SK-N-SH (cell line): Measurements from ENCODE around the gene LIN52. TPM values are rescaled to one million over a fixed set of nuclear protein-coding genes. Genes with fewer than 3 reads are reported as not detected.

ENCODE experiments used
- CTCF ChIA-PET: fragments of 300-600, 350-600 bp; formaldehyde crosslinking; extraction: SDS; loops from one replicate; lab custom pipeline; 2021; lab: Yijun Ruan, JAX
- POLR2A ChIA-PET: fragments of 350-600 bp; sonication (Branson Sonifier 250); formaldehyde crosslinking; extraction: SDS; loops from one replicate; lab custom pipeline; 2020; ENCODE audit warnings: antibody characterized with exemption, inconsistent platforms; lab: Yijun Ruan, JAX
- DNase-seq: peaks from one replicate; pipeline ENCODE4 v3.0.0; 2012
- H2AFZ ChIP-seq: fragments of 200-600 bp; sonication (generic); 2 replicates; pipeline ENCODE4 v1.8.1; 2016; ENCODE audit warnings: antibody characterized with exemption, mild to moderate bottlenecking, low read depth
- H3F3A ChIP-seq: fragments of 200-600 bp; sonication (generic); replicated peaks from 2 replicates; pipeline ENCODE3; 2016; ENCODE audit warnings: antibody characterized with exemption, mild to moderate bottlenecking; ENCODE audit not compliant: insufficient read depth
- H3K27ac ChIP-seq, 2 experiments: fragments of 200-500 bp in 1 of 2; fragments of 200-600 bp in 1 of 2; sonication (Bioruptor generic) in 1 of 2; sonication (generic), shearing (Covaris generic) in 1 of 2; 2 replicates each; pipeline versions ENCODE4 v1.5.1 to v1.6.1; 2014 to 2016; ENCODE audit warnings: low read depth in 2 of 2, inconsistent platforms in 1 of 2, low read length in 1 of 2, mild to moderate bottlenecking in 1 of 2, mixed read lengths in 1 of 2
- H3K27me3 ChIP-seq: fragments of 200-600 bp; sonication (generic), shearing (Covaris generic); 2 replicates; pipeline ENCODE4 v1.6.1; 2016; ENCODE audit warnings: mixed run types; ENCODE audit not compliant: insufficient read depth
- H3K36me3 ChIP-seq, 2 experiments: fragments of 200-500 bp in 1 of 2; fragments of 200-600 bp in 1 of 2; sonication (Bioruptor generic) in 1 of 2; sonication (generic) in 1 of 2; replicated peaks in 1 of 2; 2 replicates each; pipeline versions ENCODE3 to v1.5.1; 2014 to 2016; ENCODE audit warnings: low read length in 1 of 2, mild to moderate bottlenecking in 1 of 2; ENCODE audit not compliant: insufficient read depth in 2 of 2, control insufficient read depth in 1 of 2
- H3K4me1 ChIP-seq, 2 experiments: fragments of 200-500 bp in 1 of 2; fragments of 200-600 bp in 1 of 2; sonication (Bioruptor generic) in 1 of 2; sonication (generic), shearing (Covaris generic) in 1 of 2; 2 replicates each; pipeline versions ENCODE4 v1.5.1 to v1.6.1; 2014 to 2016; ENCODE audit warnings: low read depth in 1 of 2, low read length in 1 of 2, mixed run types in 1 of 2; ENCODE audit not compliant: insufficient read depth in 2 of 2, control insufficient read depth in 1 of 2
- H3K4me2 ChIP-seq: fragments of 200-600 bp; sonication (generic), shearing (Covaris generic); 2 replicates; pipeline ENCODE4 v1.6.1; 2017; ENCODE audit warnings: mixed run types
- H3K4me3 ChIP-seq, 2 experiments: fragments of 200-500 bp in 1 of 2; fragments of 200-600 bp in 1 of 2; sonication (Bioruptor generic) in 1 of 2; sonication (generic), shearing (Covaris generic) in 1 of 2; 2 replicates each; pipeline versions ENCODE4 v1.5.1 to v1.8.1; 2014 to 2016; ENCODE audit warnings: low read depth in 2 of 2, inconsistent platforms in 1 of 2, low read length in 1 of 2, mild to moderate bottlenecking in 1 of 2, mixed read lengths in 1 of 2, moderate library complexity in 1 of 2
- H3K79me2 ChIP-seq: fragments of 200-600 bp; sonication (generic); 2 replicates; pipeline ENCODE4 v1.8.1; 2017; ENCODE audit warnings: mild to moderate bottlenecking; ENCODE audit not compliant: insufficient read depth
- H3K9ac ChIP-seq: fragments of 200-600 bp; sonication (generic); 2 replicates; pipeline ENCODE4 v1.6.1; 2017; ENCODE audit warnings: mixed run types
- H3K9me2 ChIP-seq: fragments of 200-600 bp; sonication (generic); 2 replicates; pipeline ENCODE4 v1.6.1; 2017; ENCODE audit warnings: mixed run types
- H3K9me3 ChIP-seq: fragments of 200-600 bp; sonication (generic); 2 replicates; pipeline ENCODE4 v1.6.1; 2017; ENCODE audit warnings: mixed run types, mild to moderate bottlenecking, moderate library complexity
- H4K20me1 ChIP-seq: fragments of 200-600 bp; sonication (generic); 2 replicates; pipeline ENCODE4 v1.6.1; 2017; ENCODE audit warnings: mild to moderate bottlenecking, mixed run types; ENCODE audit not compliant: insufficient read depth
- CHD2 ChIP-seq: fragments of 150-350 bp; IDR thresholded peaks from 2 replicates; pipeline ENCODE4 v1.6.1; 2018; ENCODE audit warnings: low read length; ENCODE audit not compliant: partially characterized antibody
- ELF1 ChIP-seq: IDR thresholded peaks from 2 replicates; pipeline ENCODE4 v1.4.0; 2012
- EP300 ChIP-seq, 2 experiments: IDR thresholded peaks; 2 replicates each; pipeline versions ENCODE4 v1.4.0 to v1.6.1; 2012; ENCODE audit warnings: borderline replicate concordance in 1 of 2, low read depth in 1 of 2, low read length in 1 of 2
- FOXM1 ChIP-seq: IDR thresholded peaks from 2 replicates; pipeline ENCODE4 v1.4.0; 2012; ENCODE audit warnings: low read depth, mild to moderate bottlenecking
- JUND ChIP-seq: IDR thresholded peaks from 2 replicates; pipeline ENCODE4 v1.4.0; 2012
- MXI1 ChIP-seq: IDR thresholded peaks from 2 replicates; pipeline ENCODE4 v1.6.1; 2012; ENCODE audit warnings: mild to moderate bottlenecking, low read depth, low read length, improper control_type of control experiment
- NFIC ChIP-seq: IDR thresholded peaks from 2 replicates; pipeline ENCODE4 v1.4.0; 2012; ENCODE audit warnings: borderline replicate concordance
- NRF1 ChIP-seq: IDR thresholded peaks from 2 replicates; pipeline ENCODE4 v1.6.1; 2012; ENCODE audit warnings: low read depth, mild to moderate bottlenecking, low read length
- RAD21 ChIP-seq: IDR thresholded peaks from 2 replicates; pipeline ENCODE4 v1.6.1; 2012; ENCODE audit warnings: mild to moderate bottlenecking, low read length
- RFX5 ChIP-seq: IDR thresholded peaks from 2 replicates; pipeline ENCODE4 v1.6.1; 2012; ENCODE audit warnings: mild to moderate bottlenecking, improper control_type of control experiment, low read length
- RXRA ChIP-seq: IDR thresholded peaks from 2 replicates; pipeline ENCODE4 v1.4.0; 2012; ENCODE audit warnings: low read depth, mild to moderate bottlenecking, borderline replicate concordance
- TEAD4 ChIP-seq: IDR thresholded peaks from 2 replicates; pipeline ENCODE4 v1.4.0; 2012; ENCODE audit warnings: mild to moderate bottlenecking, borderline replicate concordance; ENCODE audit not compliant: insufficient read depth
- USF1 ChIP-seq: IDR thresholded peaks from 2 replicates; pipeline ENCODE4 v1.4.0; 2012; ENCODE audit warnings: low read depth, borderline replicate concordance
- YY1 ChIP-seq: IDR thresholded peaks from 2 replicates; pipeline ENCODE4 v1.4.0; 2012; ENCODE audit warnings: low read depth, mild to moderate bottlenecking
- WGBS: methylation state at CpG from one replicate; pipeline ENCODE4 v1.1.6; 2017; ENCODE audit warnings: low lambda C conversion rate; 5-methylcytosine and 5-hydroxymethylcytosine counted together
- polyA plus RNA-seq, 3 experiments: library from polyadenylated mRNA; depleted of rRNA; stranded (reverse); fragments of >200 nt; gene quantifications; 2 replicates each; pipeline ENCODE4 v1.2.3, GENCODE V29; 2012

LIN52 gene
- polyA plus RNA-seq, 1 of the 3 experiments (the other 2 are of a cell fraction) = 4.9 TPM

- Histone ChIP-seq H2AFZ (no peak overlapping the region), H3K9me3 (no peaks in the 10 kb centered on the region), H3K9ac (no peak overlapping the region), H3K4me2 (no peak overlapping the region), H4K20me1 (no peaks in the 10 kb centered on the region), H3K27me3 (no peaks in the 10 kb centered on the region), H3F3A (no peaks in the 10 kb centered on the region), H3K4me1 (peaks cover 0 to 10% of the 10 kb centered on the region in 2 experiments; a peak in 2 of 4 replicates), H3K4me3 (no peak overlapping the region), H3K36me3 (no peaks in the 10 kb centered on the region), H3K27ac (no peak overlapping the region), H3K79me2 (peaks cover 20% of the 10 kb centered on the region), H3K9me2 (no peaks in the 10 kb centered on the region)
- ChIA-PET CTCF (interaction anchor here (1.1 kb wide), 1 partner anchor 175 kb away, joined by 3 read pairs; no protein-coding TSS in a partner anchor), POLR2A (no interaction called here)
- no peak for TF ChIP-seq RAD21
- no peak for TF ChIP-seq RFX5
- TF ChIP-seq EP300 (IDR thresholded peaks at IDR 0.05; ENCODE audit: borderline replicate concordance in 1 of 2, low read depth in 1 of 2, low read length in 1 of 2) = no peak
- TF ChIP-seq NFIC = no peak
- TF ChIP-seq CHD2 = no peak
- no peak for TF ChIP-seq ELF1
- TF ChIP-seq FOXM1 = no peak
- TF ChIP-seq NRF1 = no peak
- TF ChIP-seq JUND = no peak
- TF ChIP-seq YY1 = no peak
- DNase-seq = no peak
- WGBS = 81% methylated on average over 3 of the region's 3 CpGs
Measured at GRCh38 chr14:74081491-74081890, 3.3 kb upstream of the LIN52 start.

DNA sequence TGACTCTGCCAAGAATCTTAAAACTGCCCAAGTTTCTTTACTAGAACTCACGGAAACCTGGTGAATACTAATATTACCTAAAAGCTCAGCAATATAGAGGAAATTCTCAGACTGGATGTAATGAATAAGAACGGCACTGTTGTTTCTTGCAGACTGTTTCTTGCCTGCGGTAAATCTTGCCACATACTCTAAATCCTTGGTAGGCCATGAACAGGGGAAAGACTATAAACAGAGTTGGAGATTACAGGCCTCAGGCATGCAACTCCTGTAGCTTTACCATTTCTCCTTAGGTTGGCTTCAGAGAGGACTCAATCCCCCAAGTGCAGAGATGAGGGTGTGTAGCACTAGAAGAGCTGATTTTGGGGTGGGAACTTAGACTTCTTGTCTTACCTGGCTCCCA is 1.6 kb upstream of the LIN52 start:
- DNase-seq = no peak
- H2AFZ ChIP-seq = peak overlapping the region; percentile 93; the same call in 1 of the 2 replicates
- H4K20me1 ChIP-seq = no peaks in the 10 kb centered on the region
- no peaks in the 10 kb centered on the region for H3K27me3 ChIP-seq
- TF ChIP-seq MXI1 = no peak
- TF ChIP-seq RFX5 = no peak
- TF ChIP-seq USF1 = no peak
- no peak for TF ChIP-seq EP300 (IDR thresholded peaks at IDR 0.05; ENCODE audit: borderline replicate concordance in 1 of 2, low read depth in 1 of 2, low read length in 1 of 2)
- TF ChIP-seq RXRA = no peak
- TF ChIP-seq TEAD4 = no peak
- no peak for TF ChIP-seq FOXM1
- no peak overlapping the region for H3K27ac ChIP-seq
- CTCF ChIA-PET = no interaction called here
- peaks cover 31% of the 10 kb centered on the region for H3K79me2 ChIP-seq
- 89% methylated on average over 3 of the region's 3 CpGs for WGBS
- no peaks in the 10 kb centered on the region for H3F3A ChIP-seq
- no peaks in the 10 kb centered on the region for H3K36me3 ChIP-seq
- 0 out of 2 replicates have a peak overlapping the region, but pooled peaks have one; percentile 76 for H3K9ac ChIP-seq
- H3K9me3 ChIP-seq = no peaks in the 10 kb centered on the region
- H3K9me2 ChIP-seq = no peaks in the 10 kb centered on the region
- H3K4me1 ChIP-seq = peaks cover 0 to 10% of the 10 kb centered on the region in 2 experiments; a peak in 2 of 4 replicates
- POLR2A ChIA-PET = interaction anchor here (1.2 kb wide), 1 partner anchor 10 kb away, joined by 3 read pairs; no protein-coding TSS in a partner anchor
- peak overlapping the region; percentile 97 for H3K4me2 ChIP-seq
- H3K4me3 ChIP-seq = peak overlapping the region in 1 of 2 experiments; percentile 84; a peak in 3 of 4 replicates
